HepG2 (cell line): ENCODE data around the gene LRP10. TPM values are rescaled to one million over a fixed set of nuclear protein-coding genes. Genes with fewer than 3 reads are reported as not detected.

Experiments used
- CHD4 ChIP-seq: fragments of 200-600 bp; sonication (generic); IDR thresholded peaks from 2 replicates; pipeline ENCODE4 v1.7.0; 2017; ENCODE audit warnings: mild to moderate bottlenecking, low read length, borderline replicate concordance
- FOXA3 ChIP-seq: IDR thresholded peaks from 2 replicates; pipeline ENCODE4 v1.6.1; 2016; ENCODE audit warnings: missing genetic modification reagents, missing compliant biosample characterization
- NFATC3 ChIP-seq: sonication (generic); formaldehyde crosslinking; IDR thresholded peaks from 2 replicates; pipeline ENCODE4 v1.5.1; 2020; ENCODE audit warnings: mild to moderate bottlenecking, missing genetic modification reagents
- SAP130 ChIP-seq: IDR thresholded peaks from 2 replicates; pipeline ENCODE4 v1.6.1; 2016; ENCODE audit warnings: low read depth
- TBL1XR1 ChIP-seq: fragments of 150-350 bp; IDR thresholded peaks from 2 replicates; pipeline ENCODE4 v1.6.1; 2014; ENCODE audit warnings: borderline replicate concordance, low read length; ENCODE audit not compliant: partially characterized antibody
- ZNF496 ChIP-seq: sonication (generic); formaldehyde crosslinking; IDR thresholded peaks from 2 replicates; pipeline ENCODE4 v1.8.1; 2023; ENCODE audit warnings: mild to moderate bottlenecking, moderate library complexity, missing genetic modification reagents; ENCODE audit not compliant: insufficient replicate concordance
- ZNF530 ChIP-seq: sonication (generic); formaldehyde crosslinking; IDR thresholded peaks from 2 replicates; pipeline ENCODE4 v1.5.0; 2020; ENCODE audit warnings: low read depth, mild to moderate bottlenecking, missing genetic modification reagents
- ZNF670 ChIP-seq: sonication (generic); formaldehyde crosslinking; IDR thresholded peaks from 2 replicates; pipeline ENCODE4 v1.8.0; 2022; ENCODE audit warnings: mild to moderate bottlenecking, missing genetic modification reagents, borderline replicate concordance
- ZNF782 ChIP-seq: sonication (generic); formaldehyde crosslinking; IDR thresholded peaks from 2 replicates; pipeline ENCODE4 v1.4.0; 2020; ENCODE audit warnings: missing genetic modification reagents, mild to moderate bottlenecking, borderline replicate concordance
- polyA plus RNA-seq, 8 experiments: library from polyadenylated mRNA; depleted of rRNA in 3 of 8; stranded (reverse) in 7 of 8; unstranded in 1 of 8; fragments of >200 nt; fragmentation: Illumina TruSeq in 4 of 8; extraction: Trizol in 4 of 8; gene quantifications; 2 replicates each; pipeline versions ENCODE4 v1.2.1 to v1.2.3, GENCODE V29; 2011 to 2016; ENCODE audit warnings: low read depth in 4 of 8, missing spikeins in 1 of 8, mixed read lengths in 1 of 8; ENCODE audit not compliant: insufficient read depth in 1 of 8
- total RNA-seq, 5 experiments: library from RNA; depleted of rRNA; stranded (reverse); fragments of >200 nt; fragmentation: Illumina TruSeq; extraction: Trizol; gene quantifications; 2 replicates each; pipeline ENCODE4 v1.2.3, GENCODE V29; 2016; ENCODE audit warnings: low read depth in 1 of 5
- TF ChIP-seq, protein P1 (sequence below): sonication (generic); formaldehyde crosslinking; conservative IDR thresholded peaks from 2 replicates; pipeline ENCODE4 v1.8.0; 2022; ENCODE audit warnings: missing genetic modification reagents
- TF ChIP-seq, protein P2 (sequence below): sonication (generic); formaldehyde crosslinking; IDR thresholded peaks from 2 replicates; pipeline ENCODE4 v1.5.0; 2020; ENCODE audit warnings: missing genetic modification reagents
- TF ChIP-seq, protein P3 (sequence below): sonication (generic); formaldehyde crosslinking; IDR thresholded peaks from 2 replicates; pipeline ENCODE4 v1.8.1; 2022; ENCODE audit warnings: low read depth, mild to moderate bottlenecking, missing genetic modification reagents
- TF ChIP-seq, protein P4 (sequence below): sonication (generic); formaldehyde crosslinking; IDR thresholded peaks from 2 replicates; pipeline ENCODE4 v1.4.0; 2020; ENCODE audit warnings: missing genetic modification reagents
- TF ChIP-seq, protein P5 (sequence below): sonication (generic); formaldehyde crosslinking; IDR thresholded peaks from 2 replicates; pipeline ENCODE4 v1.4.0; 2020; ENCODE audit warnings: missing genetic modification reagents

The LRP10 gene
- total and polyA plus RNA-seq, 2 of the 13 experiments (the other 11 are each of a cell fraction or from before 2014, with no cell fraction given) = 16.9 to 45.2 TPM

DNA sequence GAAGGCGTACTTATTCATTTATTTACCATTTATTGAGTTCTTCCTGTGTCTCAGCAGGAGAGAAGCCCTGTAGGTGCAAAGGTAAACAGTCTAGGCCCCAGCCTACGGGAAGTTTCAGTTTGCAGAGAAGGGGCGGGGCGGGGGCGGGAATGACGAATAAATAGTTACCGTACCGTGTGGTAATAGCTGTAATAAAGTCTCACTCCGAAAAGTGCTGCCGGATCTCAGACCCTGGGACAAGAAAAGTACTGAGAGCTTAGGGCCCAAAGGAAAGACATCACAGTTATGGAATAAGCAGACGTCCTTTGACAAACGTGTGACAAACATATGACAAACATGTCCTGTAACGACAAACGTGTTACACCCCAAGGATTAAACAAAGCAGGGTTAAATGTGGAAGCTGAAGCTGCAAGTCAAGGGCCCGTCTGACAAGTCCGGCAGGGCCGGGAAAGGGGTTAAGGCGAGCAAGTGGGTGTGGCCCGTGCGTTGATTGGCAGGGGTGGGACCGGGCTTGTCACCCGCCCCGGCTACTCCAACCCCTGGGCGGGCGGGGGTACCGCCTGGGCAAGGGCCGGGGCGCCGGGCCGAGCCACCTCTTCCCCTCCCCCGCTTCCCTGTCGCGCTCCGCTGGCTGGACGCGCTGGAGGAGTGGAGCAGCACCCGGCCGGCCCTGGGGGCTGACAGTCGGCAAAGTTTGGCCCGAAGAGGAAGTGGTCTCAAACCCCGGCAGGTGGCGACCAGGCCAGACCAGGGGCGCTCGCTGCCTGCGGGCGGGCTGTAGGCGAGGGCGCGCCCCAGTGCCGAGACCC, at the start of gene LRP10 (continued):
- TF ChIP-seq, protein P1, sequence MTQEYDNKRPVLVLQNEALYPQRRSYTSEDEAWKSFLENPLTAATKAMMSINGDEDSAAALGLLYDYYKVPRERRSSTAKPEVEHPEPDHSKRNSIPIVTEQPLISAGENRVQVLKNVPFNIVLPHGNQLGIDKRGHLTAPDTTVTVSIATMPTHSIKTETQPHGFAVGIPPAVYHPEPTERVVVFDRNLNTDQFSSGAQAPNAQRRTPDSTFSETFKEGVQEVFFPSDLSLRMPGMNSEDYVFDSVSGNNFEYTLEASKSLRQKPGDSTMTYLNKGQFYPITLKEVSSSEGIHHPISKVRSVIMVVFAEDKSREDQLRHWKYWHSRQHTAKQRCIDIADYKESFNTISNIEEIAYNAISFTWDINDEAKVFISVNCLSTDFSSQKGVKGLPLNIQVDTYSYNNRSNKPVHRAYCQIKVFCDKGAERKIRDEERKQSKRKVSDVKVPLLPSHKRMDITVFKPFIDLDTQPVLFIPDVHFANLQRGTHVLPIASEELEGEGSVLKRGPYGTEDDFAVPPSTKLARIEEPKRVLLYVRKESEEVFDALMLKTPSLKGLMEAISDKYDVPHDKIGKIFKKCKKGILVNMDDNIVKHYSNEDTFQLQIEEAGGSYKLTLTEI (CRISPR knock-in tag) = no peak
- TF ChIP-seq SAP130 = peak; percentile 93
- TF ChIP-seq, protein P2, sequence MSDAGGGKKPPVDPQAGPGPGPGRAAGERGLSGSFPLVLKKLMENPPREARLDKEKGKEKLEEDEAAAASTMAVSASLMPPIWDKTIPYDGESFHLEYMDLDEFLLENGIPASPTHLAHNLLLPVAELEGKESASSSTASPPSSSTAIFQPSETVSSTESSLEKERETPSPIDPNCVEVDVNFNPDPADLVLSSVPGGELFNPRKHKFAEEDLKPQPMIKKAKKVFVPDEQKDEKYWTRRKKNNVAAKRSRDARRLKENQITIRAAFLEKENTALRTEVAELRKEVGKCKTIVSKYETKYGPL (CRISPR knock-in tag) = peak; percentile 81; the same call in 1 of the 2 replicates
- no peak for TF ChIP-seq ZNF496 (CRISPR knock-in tag)
- no peak for TF ChIP-seq ZNF530
- TF ChIP-seq ZNF782 (CRISPR knock-in tag) = peak; percentile 89
- no peak for TF ChIP-seq NFATC3 (CRISPR knock-in tag)
- TF ChIP-seq CHD4 = peak; percentile 86; the same call in 1 of the 2 replicates
- TF ChIP-seq, protein P3, sequence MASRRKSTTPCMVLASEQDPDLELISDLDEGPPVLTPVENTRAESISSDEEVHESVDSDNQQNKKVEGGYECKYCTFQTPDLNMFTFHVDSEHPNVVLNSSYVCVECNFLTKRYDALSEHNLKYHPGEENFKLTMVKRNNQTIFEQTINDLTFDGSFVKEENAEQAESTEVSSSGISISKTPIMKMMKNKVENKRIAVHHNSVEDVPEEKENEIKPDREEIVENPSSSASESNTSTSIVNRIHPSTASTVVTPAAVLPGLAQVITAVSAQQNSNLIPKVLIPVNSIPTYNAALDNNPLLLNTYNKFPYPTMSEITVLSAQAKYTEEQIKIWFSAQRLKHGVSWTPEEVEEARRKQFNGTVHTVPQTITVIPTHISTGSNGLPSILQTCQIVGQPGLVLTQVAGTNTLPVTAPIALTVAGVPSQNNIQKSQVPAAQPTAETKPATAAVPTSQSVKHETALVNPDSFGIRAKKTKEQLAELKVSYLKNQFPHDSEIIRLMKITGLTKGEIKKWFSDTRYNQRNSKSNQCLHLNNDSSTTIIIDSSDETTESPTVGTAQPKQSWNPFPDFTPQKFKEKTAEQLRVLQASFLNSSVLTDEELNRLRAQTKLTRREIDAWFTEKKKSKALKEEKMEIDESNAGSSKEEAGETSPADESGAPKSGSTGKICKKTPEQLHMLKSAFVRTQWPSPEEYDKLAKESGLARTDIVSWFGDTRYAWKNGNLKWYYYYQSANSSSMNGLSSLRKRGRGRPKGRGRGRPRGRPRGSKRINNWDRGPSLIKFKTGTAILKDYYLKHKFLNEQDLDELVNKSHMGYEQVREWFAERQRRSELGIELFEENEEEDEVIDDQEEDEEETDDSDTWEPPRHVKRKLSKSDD = peak; percentile 73
- TF ChIP-seq, protein P4, sequence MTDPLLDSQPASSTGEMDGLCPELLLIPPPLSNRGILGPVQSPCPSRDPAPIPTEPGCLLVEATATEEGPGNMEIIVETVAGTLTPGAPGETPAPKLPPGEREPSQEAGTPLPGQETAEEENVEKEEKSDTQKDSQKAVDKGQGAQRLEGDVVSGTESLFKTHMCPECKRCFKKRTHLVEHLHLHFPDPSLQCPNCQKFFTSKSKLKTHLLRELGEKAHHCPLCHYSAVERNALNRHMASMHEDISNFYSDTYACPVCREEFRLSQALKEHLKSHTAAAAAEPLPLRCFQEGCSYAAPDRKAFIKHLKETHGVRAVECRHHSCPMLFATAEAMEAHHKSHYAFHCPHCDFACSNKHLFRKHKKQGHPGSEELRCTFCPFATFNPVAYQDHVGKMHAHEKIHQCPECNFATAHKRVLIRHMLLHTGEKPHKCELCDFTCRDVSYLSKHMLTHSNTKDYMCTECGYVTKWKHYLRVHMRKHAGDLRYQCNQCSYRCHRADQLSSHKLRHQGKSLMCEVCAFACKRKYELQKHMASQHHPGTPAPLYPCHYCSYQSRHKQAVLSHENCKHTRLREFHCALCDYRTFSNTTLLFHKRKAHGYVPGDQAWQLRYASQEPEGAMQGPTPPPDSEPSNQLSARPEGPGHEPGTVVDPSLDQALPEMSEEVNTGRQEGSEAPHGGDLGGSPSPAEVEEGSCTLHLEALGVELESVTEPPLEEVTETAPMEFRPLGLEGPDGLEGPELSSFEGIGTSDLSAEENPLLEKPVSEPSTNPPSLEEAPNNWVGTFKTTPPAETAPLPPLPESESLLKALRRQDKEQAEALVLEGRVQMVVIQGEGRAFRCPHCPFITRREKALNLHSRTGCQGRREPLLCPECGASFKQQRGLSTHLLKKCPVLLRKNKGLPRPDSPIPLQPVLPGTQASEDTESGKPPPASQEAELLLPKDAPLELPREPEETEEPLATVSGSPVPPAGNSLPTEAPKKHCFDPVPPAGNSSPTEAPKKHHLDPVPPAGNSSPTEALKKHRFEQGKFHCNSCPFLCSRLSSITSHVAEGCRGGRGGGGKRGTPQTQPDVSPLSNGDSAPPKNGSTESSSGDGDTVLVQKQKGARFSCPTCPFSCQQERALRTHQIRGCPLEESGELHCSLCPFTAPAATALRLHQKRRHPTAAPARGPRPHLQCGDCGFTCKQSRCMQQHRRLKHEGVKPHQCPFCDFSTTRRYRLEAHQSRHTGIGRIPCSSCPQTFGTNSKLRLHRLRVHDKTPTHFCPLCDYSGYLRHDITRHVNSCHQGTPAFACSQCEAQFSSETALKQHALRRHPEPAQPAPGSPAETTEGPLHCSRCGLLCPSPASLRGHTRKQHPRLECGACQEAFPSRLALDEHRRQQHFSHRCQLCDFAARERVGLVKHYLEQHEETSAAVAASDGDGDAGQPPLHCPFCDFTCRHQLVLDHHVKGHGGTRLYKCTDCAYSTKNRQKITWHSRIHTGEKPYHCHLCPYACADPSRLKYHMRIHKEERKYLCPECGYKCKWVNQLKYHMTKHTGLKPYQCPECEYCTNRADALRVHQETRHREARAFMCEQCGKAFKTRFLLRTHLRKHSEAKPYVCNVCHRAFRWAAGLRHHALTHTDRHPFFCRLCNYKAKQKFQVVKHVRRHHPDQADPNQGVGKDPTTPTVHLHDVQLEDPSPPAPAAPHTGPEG (CRISPR knock-in tag) = peak; percentile 96
- TF ChIP-seq ZNF670 (CRISPR knock-in tag) = peak; percentile 98
- peak; percentile 94 for TF ChIP-seq FOXA3 (CRISPR knock-in tag)
- TF ChIP-seq, protein P5, sequence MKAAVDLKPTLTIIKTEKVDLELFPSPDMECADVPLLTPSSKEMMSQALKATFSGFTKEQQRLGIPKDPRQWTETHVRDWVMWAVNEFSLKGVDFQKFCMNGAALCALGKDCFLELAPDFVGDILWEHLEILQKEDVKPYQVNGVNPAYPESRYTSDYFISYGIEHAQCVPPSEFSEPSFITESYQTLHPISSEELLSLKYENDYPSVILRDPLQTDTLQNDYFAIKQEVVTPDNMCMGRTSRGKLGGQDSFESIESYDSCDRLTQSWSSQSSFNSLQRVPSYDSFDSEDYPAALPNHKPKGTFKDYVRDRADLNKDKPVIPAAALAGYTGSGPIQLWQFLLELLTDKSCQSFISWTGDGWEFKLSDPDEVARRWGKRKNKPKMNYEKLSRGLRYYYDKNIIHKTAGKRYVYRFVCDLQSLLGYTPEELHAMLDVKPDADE (CRISPR knock-in tag) = no peak; the same call in 1 of the 2 replicates
- TF ChIP-seq TBL1XR1 = peak; percentile 19
